Tibial nerve (tissue), 4 donors: ENCODE data around the gene NCMAP. TPM values are rescaled to one million over a fixed set of nuclear protein-coding genes. Genes with fewer than 3 reads are reported as not detected.

Experiments
- DNase-seq, 2 donors: peaks; one replicate each; pipeline ENCODE4 v3.0.0-alpha.2; 2019; ENCODE audit warnings: low spot score in 2 of 2
- H3K27ac ChIP-seq, 4 donors: fragments of 200-600 bp; sonication (generic) in 3 of 4; one replicate each; pipeline ENCODE4 v1.5.1; 2017 to 2019; ENCODE audit warnings: mild to moderate bottlenecking in 1 of 4
- H3K27me3 ChIP-seq, 2 donors: fragments of 200-600 bp; sonication (generic) in 1 of 2; one replicate each; pipeline versions ENCODE4 v1.5.1 to v1.6.0; 2017 to 2019
- H3K36me3 ChIP-seq, 3 donors: fragments of 200-600 bp; sonication (generic); one replicate each; pipeline ENCODE4 v1.5.1; 2018 to 2019
- H3K4me1 ChIP-seq, 4 donors: fragments of 200-600 bp; sonication (generic) in 3 of 4; one replicate each; pipeline ENCODE4 v1.5.1; 2017 to 2019
- H3K4me3 ChIP-seq, 4 donors: fragments of 200-600 bp; sonication (generic) in 3 of 4; one replicate each; pipeline ENCODE4 v1.5.1; 2017 to 2019; ENCODE audit warnings: mild to moderate bottlenecking in 1 of 4, moderate library complexity in 1 of 4
- H3K9me3 ChIP-seq, 4 donors: fragments of 200-600 bp; sonication (generic) in 3 of 4; one replicate each; pipeline ENCODE4 v1.5.1; 2017 to 2019
- EP300 ChIP-seq, 2 donors: sonication (generic); formaldehyde crosslinking; IDR thresholded peaks; one replicate each; pipeline ENCODE4 v1.6.1; 2017; ENCODE audit warnings: antibody characterized with exemption in 2 of 2, mild to moderate bottlenecking in 1 of 2
- POLR2A ChIP-seq, 2 donors: fragments of 450-650 bp; IDR thresholded peaks; one replicate each; pipeline ENCODE4 v1.6.1; 2017; ENCODE audit warnings: antibody characterized with exemption in 2 of 2, mild to moderate bottlenecking in 2 of 2, moderate library complexity in 2 of 2
- WGBS, 2 donors: methylation state at CpG; one replicate each; pipeline ENCODE4 v1.1.5; 2018; 5-methylcytosine and 5-hydroxymethylcytosine counted together
- total RNA-seq, 4 donors: library from RNA; depleted of rRNA; stranded (reverse); fragments of >200 nt; gene quantifications; one replicate each; pipeline ENCODE4 v1.1.0, GENCODE V29; 2016
- TF ChIP-seq, protein P1 (sequence below), 5 experiments: fragments of 200-600 bp in 3 of 5; fragments of 450-650 bp in 2 of 5; sonication (generic) in 3 of 5; IDR thresholded peaks; one replicate each; pipeline ENCODE4 v1.5.1; 2016 to 2019; ENCODE audit warnings: antibody characterized with exemption in 5 of 5, mild to moderate bottlenecking in 3 of 5, moderate library complexity in 2 of 5

Gene NCMAP, protein sequence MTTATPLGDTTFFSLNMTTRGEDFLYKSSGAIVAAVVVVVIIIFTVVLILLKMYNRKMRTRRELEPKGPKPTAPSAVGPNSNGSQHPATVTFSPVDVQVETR
- total RNA-seq, result 100 to 1,000 TPM in 3 of 4 donors, 10 to 100 TPM in 1; 49.2 to 191 (median 141) TPM

DNA sequence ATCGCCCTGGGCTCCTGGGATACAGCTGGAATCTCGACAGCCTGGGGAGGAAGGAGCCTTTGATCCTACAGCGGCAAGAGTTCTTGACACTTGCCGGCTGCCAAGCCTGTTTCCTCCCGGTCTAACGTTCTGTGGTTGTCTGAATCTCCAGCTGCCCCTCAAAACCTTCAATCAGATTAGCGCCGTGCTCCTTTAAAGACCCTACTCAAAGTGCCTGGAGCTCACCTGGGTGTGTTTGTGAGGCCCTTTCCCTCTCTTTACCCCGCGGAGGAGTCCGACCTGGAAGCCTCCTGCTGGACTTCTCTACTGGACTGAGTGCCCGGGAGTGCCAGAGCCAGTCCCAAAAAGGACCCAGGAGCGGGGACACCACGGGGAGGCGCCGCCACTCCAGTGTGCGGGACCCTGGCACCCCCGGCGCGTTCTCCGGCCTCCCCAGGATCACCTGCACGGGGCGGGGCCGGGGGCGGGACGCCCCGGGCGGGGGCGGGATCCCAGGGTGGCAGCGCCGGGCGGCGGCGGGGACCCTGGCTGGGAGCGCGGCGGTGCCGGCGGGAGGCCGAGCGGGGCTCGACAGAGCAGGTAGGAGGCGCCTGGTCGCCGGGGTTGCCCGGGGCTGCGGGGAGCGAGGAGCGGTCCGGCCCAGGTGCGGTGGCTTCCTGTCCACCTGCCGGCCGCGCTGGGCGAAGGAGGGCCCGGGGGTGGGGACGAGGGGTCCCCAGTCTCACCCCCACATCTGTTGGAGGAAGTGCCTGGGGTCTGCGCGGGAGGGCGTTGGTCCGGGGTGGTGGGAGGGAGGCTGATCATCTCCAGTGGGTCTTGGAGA lies at the start of gene NCMAP:
Gene NCMAP, plus strand, starts transcription at position 497 of the 823 bp plus-strand sequence. CDS start 39,344 bp downstream, outside the sequence.
- Histone ChIP-seq H3K36me3 (no peaks in the 10 kb centered on the region), H3K4me3 (peak within 1 kb of the TSS in 3 of 4 donors; percentile 7 to 46 (median 42)), H3K9me3 (no peaks in the 10 kb centered on the region), H3K27me3 (peaks cover 0 to 36% of the 10 kb centered on the region in 2 donors), H3K4me1 (peaks cover 0 to 35% (median 0%) of the 10 kb centered on the region in 4 donors), H3K27ac (peak within 1 kb of the TSS in 3 of 4 donors; percentile 10 to 66 (median 34))
- DNase-seq, result no peak
- TF ChIP-seq, protein P1, sequence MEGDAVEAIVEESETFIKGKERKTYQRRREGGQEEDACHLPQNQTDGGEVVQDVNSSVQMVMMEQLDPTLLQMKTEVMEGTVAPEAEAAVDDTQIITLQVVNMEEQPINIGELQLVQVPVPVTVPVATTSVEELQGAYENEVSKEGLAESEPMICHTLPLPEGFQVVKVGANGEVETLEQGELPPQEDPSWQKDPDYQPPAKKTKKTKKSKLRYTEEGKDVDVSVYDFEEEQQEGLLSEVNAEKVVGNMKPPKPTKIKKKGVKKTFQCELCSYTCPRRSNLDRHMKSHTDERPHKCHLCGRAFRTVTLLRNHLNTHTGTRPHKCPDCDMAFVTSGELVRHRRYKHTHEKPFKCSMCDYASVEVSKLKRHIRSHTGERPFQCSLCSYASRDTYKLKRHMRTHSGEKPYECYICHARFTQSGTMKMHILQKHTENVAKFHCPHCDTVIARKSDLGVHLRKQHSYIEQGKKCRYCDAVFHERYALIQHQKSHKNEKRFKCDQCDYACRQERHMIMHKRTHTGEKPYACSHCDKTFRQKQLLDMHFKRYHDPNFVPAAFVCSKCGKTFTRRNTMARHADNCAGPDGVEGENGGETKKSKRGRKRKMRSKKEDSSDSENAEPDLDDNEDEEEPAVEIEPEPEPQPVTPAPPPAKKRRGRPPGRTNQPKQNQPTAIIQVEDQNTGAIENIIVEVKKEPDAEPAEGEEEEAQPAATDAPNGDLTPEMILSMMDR (IDR thresholded peaks at IDR 0.05), result no peak
- TF ChIP-seq EP300 (IDR thresholded peaks at IDR 0.05) (no peak), POLR2A (IDR thresholded peaks at IDR 0.05) (no peak)
- 5 to 8% methylated on average over 34 to 47 of the region's 61 CpGs for WGBS, 2 donors

DNA sequence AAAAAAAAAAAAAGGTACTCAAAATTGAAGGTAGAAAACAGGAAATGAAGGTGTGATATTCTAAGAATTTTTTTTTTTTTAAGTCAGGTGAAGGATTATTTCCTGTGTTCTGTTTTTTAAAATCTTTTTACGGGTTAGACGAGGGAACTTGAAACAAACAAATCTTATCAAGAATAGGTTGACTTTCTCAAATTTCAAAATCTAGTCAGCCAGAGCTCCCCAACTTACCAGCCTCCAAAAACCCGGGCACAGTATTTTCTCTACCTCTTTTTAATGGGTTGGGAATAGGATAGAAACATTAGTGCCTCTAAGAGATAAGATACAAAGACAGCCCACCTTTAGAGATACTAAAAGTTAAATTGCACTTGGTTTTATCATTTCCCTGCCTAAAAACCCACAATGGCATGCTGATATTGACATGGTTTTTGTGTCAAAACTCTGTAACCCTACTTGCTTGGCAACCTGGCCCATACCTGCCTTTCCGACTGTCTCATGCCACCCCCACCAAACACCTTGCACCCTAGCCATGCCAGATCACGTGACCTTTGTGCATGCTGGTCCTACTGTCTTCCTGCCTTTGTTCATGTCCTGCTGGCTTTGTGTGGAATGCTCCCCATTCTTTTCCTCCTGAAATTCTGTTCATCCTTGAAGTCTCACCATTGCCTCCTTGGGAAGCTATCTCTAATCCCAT lies 49.1 kb upstream of the NCMAP start:
- H3K4me1 ChIP-seq, result peaks cover 0 to 26% (median 6%) of the 10 kb centered on the region in 4 donors
- 86 to 89% methylated on average over 5 of the region's 5 CpGs for whole genome bisulfite sequencing, 2 donors
- TF ChIP-seq POLR2A (IDR thresholded peaks at IDR 0.05), result no peak
- no peak overlapping the region for H3K4me3 ChIP-seq
- DNase-seq, result no peak
- no peaks in the 10 kb centered on the region for H3K36me3 ChIP-seq
- no peaks in the 10 kb centered on the region for H3K9me3 ChIP-seq
- no peaks in the 10 kb centered on the region for H3K27me3 ChIP-seq
- peak overlapping the region in 1 of 4 donors; percentile 1 for H3K27ac ChIP-seq

DNA sequence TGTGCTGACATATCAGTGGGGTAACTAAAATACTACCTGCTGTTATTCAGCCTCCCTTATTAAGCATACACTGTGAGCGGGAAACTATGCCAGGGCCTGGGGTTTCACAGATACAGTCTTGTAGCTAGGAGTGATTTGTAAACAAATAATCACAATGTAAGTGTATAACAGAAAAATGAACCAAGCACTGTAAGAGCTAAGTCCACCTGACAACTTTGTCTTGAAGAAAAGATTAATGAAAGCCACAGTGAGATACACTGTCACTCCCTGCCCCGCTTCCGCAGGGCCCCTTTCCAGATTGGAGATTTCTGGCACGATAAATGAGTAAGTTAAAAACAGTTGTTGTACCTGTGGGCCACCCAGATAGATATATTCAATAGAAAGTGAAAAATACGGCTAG lies 48.5 kb upstream of the NCMAP start:
- 94 to 97% methylated on average over 5 of the region's 5 CpGs for WGBS, 2 donors
- no peak for DNase-seq
- Histone ChIP-seq H3K36me3 (no peaks in the 10 kb centered on the region), H3K4me1 (peaks cover 0 to 22% (median 6%) of the 10 kb centered on the region in 4 donors), H3K4me3 (no peak overlapping the region), H3K9me3 (no peaks in the 10 kb centered on the region), H3K27me3 (no peaks in the 10 kb centered on the region), H3K27ac (no peak overlapping the region)
- TF ChIP-seq, protein P1 (IDR thresholded peaks at IDR 0.05), result no peak
- TF ChIP-seq EP300 (IDR thresholded peaks at IDR 0.05) (no peak), POLR2A (IDR thresholded peaks at IDR 0.05) (no peak)

DNA sequence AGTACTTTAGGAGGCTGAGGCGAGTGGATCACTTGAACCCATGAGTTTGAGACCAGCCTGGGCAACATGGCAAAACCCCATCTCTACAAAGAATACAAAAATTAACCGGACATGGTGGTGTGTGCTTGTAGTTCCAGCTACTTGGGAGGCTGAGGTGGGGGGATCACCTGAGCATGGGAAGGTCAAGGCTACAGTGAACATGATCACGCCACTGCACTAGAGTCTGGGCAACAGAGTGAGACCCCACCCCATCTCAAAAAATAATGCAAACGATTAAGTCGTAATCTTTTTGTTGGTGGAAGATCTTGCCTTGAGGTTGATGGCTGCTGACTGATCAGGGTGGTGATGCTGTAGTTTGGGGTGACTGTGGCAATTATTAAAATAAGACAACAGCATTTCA lies 47.0 kb upstream of the NCMAP start:
- Histone ChIP-seq H3K4me3 (no peak overlapping the region), H3K4me1 (peaks cover 0 to 13% (median 4%) of the 10 kb centered on the region in 4 donors), H3K36me3 (no peaks in the 10 kb centered on the region), H3K27me3 (no peaks in the 10 kb centered on the region), H3K9me3 (no peaks in the 10 kb centered on the region), H3K27ac (no peak overlapping the region)
- DNase-seq, result no peak
- TF ChIP-seq, protein P1 (IDR thresholded peaks at IDR 0.05), result no peak
- TF ChIP-seq EP300 (IDR thresholded peaks at IDR 0.05) (no peak), POLR2A (IDR thresholded peaks at IDR 0.05) (no peak)
- WGBS, 2 donors, result 94% methylated on average over 5 of the region's 5 CpGs

DNA sequence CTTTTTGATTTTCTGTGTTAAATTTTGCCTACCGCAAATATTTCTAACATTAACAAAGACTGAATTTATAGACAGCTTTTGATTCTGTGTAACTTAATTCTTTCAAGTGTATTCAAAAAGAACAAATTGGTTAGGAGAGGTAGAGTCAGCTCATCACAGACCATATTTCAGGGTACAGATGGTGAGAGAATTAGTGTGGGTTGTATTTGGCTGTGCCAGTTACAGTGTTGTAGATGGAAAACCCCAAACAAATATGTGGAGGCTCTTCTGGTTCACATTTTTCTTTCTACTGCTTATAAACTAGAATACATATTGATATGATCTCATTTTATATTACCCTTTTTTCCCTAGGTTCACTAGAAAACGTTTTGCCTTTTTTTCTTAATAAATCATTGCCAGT lies 42.2 kb upstream of the NCMAP start:
- Histone ChIP-seq H3K4me3 (no peak overlapping the region), H3K27ac (no peak overlapping the region), H3K4me1 (no peaks in the 10 kb centered on the region), H3K36me3 (peaks cover 0 to 12% (median 0%) of the 10 kb centered on the region in 3 donors), H3K9me3 (no peaks in the 10 kb centered on the region), H3K27me3 (no peaks in the 10 kb centered on the region)
- TF ChIP-seq, protein P1 (IDR thresholded peaks at IDR 0.05), result no peak
- no peak for TF ChIP-seq EP300 (IDR thresholded peaks at IDR 0.05)
- DNase-seq, result no peak
- 61 to 65% methylated on average over 2 of the region's 2 CpGs for WGBS, 2 donors
